Prostate gland (tissue), 2 donors: ENCODE results near the gene TGFA.

Experiments
- POLR2AphosphoS5 ChIP-seq: sonication (generic); formaldehyde crosslinking; IDR thresholded peaks from one replicate; pipeline ENCODE4 v1.6.1; 2017; ENCODE audit warnings: antibody characterized with exemption
- TF ChIP-seq, protein P1 (sequence below), 4 experiments: fragments of 200-600 bp in 2 of 4; fragments of 450-650 bp in 2 of 4; sonication (generic) in 2 of 4; IDR thresholded peaks; 1 replicate in 3 of 4; 2 replicates in 1 of 4; pipeline ENCODE4 v1.5.1; 2016 to 2019; ENCODE audit warnings: antibody characterized with exemption in 4 of 4, mild to moderate bottlenecking in 2 of 4, moderate library complexity in 2 of 4

DNA sequence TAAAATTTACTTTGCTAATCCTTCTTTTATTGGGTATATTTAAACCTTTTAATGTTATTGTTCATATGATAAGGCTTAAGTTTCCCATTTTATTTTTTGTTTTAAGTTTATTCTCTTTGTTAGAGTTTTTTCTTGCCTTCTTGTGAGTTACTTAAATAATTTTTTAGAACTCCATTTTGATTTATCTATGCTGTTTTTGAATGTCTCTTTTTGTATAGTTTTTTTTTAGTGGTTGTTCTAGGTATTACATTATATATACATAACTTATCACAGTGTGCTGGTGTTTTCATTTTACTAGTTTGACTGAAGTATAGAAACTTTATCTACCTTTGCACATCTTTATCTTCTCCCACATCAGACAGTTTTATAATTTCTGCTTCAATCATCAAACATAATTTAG lies 49.4 kb upstream of the TGFA start:
- TF ChIP-seq, protein P1, sequence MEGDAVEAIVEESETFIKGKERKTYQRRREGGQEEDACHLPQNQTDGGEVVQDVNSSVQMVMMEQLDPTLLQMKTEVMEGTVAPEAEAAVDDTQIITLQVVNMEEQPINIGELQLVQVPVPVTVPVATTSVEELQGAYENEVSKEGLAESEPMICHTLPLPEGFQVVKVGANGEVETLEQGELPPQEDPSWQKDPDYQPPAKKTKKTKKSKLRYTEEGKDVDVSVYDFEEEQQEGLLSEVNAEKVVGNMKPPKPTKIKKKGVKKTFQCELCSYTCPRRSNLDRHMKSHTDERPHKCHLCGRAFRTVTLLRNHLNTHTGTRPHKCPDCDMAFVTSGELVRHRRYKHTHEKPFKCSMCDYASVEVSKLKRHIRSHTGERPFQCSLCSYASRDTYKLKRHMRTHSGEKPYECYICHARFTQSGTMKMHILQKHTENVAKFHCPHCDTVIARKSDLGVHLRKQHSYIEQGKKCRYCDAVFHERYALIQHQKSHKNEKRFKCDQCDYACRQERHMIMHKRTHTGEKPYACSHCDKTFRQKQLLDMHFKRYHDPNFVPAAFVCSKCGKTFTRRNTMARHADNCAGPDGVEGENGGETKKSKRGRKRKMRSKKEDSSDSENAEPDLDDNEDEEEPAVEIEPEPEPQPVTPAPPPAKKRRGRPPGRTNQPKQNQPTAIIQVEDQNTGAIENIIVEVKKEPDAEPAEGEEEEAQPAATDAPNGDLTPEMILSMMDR (IDR thresholded peaks at IDR 0.05) = peak in 1 of 4 experiments; percentile 54
- no peak for TF ChIP-seq POLR2AphosphoS5
